Measurements from ENCODE around the gene ZNF19.
A peak's percentile ranks its signal among the peaks of the same experiment; 100 is the strongest.

The ZNF19 gene

GRCh38 chr16:71472051-71472450 is 17.1 kb downstream of the ZNF19 start:
- no peaks in the 10 kb centered on the region for H3K4me1 Mint-ChIP-seq
- H3K27ac Mint-ChIP-seq, result no peak overlapping the region
- ATAC-seq, result no peak
- no peak overlapping the region for H3K4me3 Mint-ChIP-seq
- H3K9me3 Mint-ChIP-seq, result no peaks in the 10 kb centered on the region
- no peak for DNase-seq (ENCODE audit: low spot score in 2 of 2)
- H3K36me3 Mint-ChIP-seq, result peaks cover 11% of the 10 kb centered on the region

- Mint-ChIP-seq H3K36me3 (no peaks in the 10 kb centered on the region), H3K4me1 (peaks cover 9% of the 10 kb centered on the region), H3K9me3 (no peaks in the 10 kb centered on the region), H3K27ac (no peak overlapping the region), H3K4me3 (no peak overlapping the region)
- no peak for ATAC-seq
- no peak for DNase-seq (ENCODE audit: low spot score in 2 of 2)
These were observed 21.3 kb downstream of the ZNF19 start for GRCh38 chr16:71467810-71468209.

- Mint-ChIP-seq H3K9me3 (no peaks in the 10 kb centered on the region), H3K27ac (no peak overlapping the region), H3K36me3 (no peaks in the 10 kb centered on the region), H3K4me3 (no peak overlapping the region), H3K4me1 (peaks cover 19% of the 10 kb centered on the region)
- ATAC-seq, result no peak
- no peak for DNase-seq (ENCODE audit: low spot score in 2 of 2)
These were observed 24.9 kb downstream of the ZNF19 start for GRCh38 chr16:71464231-71464630.

GRCh38 chr16:71461686-71462648 is 27.2 kb downstream of the ZNF19 start, which contains the start of gene ZNF23:
TSS of gene ZNF23 (minus strand) at chr16:71462247. CDS start at chr16:71456796, 5,451 bp downstream.
- H3K4me1 Mint-ChIP-seq, result peaks cover 19% of the 10 kb centered on the region
- H3K27ac Mint-ChIP-seq, result peak within 1 kb of the TSS; percentile 97
- DNase-seq (ENCODE audit: low spot score in 2 of 2) (peak; percentile 71 to 88), ATAC-seq (peak; percentile 100)
- no peaks in the 10 kb centered on the region for H3K36me3 Mint-ChIP-seq
- no peaks in the 10 kb centered on the region for H3K9me3 Mint-ChIP-seq
- peak within 1 kb of the TSS; percentile 97 for H3K4me3 Mint-ChIP-seq

GRCh38 chr16:71460941-71461340 is 28.2 kb downstream of the ZNF19 start:
- H3K9me3 Mint-ChIP-seq, result no peaks in the 10 kb centered on the region
- H3K36me3 Mint-ChIP-seq, result peaks cover 6% of the 10 kb centered on the region
- H3K27ac Mint-ChIP-seq, result no peak overlapping the region
- H3K4me3 Mint-ChIP-seq, result peak overlapping the region; percentile 97
- DNase-seq (ENCODE audit: low spot score in 2 of 2) (no peak), ATAC-seq (no peak)
- peaks cover 27% of the 10 kb centered on the region for H3K4me1 Mint-ChIP-seq

- H3K4me1 Mint-ChIP-seq, result peaks cover 27% of the 10 kb centered on the region
- no peak overlapping the region for H3K27ac Mint-ChIP-seq
- H3K9me3 Mint-ChIP-seq, result no peaks in the 10 kb centered on the region
- no peak overlapping the region for H3K4me3 Mint-ChIP-seq
- DNase-seq (ENCODE audit: low spot score in 2 of 2), result no peak
- H3K36me3 Mint-ChIP-seq, result peaks cover 13% of the 10 kb centered on the region
- no peak for ATAC-seq
These were observed 28.9 kb downstream of the ZNF19 start for GRCh38 chr16:71460236-71460635.

GRCh38 chr16:71459510-71459909 is 29.6 kb downstream of the ZNF19 start:
- Mint-ChIP-seq H3K4me1 (peaks cover 27% of the 10 kb centered on the region), H3K27ac (no peak overlapping the region), H3K36me3 (peaks cover 20% of the 10 kb centered on the region), H3K4me3 (no peak overlapping the region), H3K9me3 (no peaks in the 10 kb centered on the region)
- ATAC-seq (no peak), DNase-seq (ENCODE audit: low spot score in 2 of 2) (no peak)

GRCh38 chr16:71456801-71457200 is 32.3 kb downstream of the ZNF19 start:
- Mint-ChIP-seq H3K9me3 (peaks cover 7% of the 10 kb centered on the region), H3K4me3 (no peak overlapping the region), H3K36me3 (peaks cover 43% of the 10 kb centered on the region), H3K27ac (no peak overlapping the region), H3K4me1 (peaks cover 8% of the 10 kb centered on the region)
- ATAC-seq (no peak), DNase-seq (ENCODE audit: low spot score in 2 of 2) (no peak)

GRCh38 chr16:71453036-71453435 is 36.1 kb downstream of the ZNF19 start:
- Mint-ChIP-seq H3K27ac (no peak overlapping the region), H3K4me3 (no peak overlapping the region), H3K4me1 (peaks cover 8% of the 10 kb centered on the region), H3K36me3 (peaks cover 75% of the 10 kb centered on the region), H3K9me3 (peaks cover 26% of the 10 kb centered on the region)
- ATAC-seq (no peak), DNase-seq (ENCODE audit: low spot score in 2 of 2) (no peak)

GRCh38 chr16:71449020-71449419 is 40.1 kb downstream of the ZNF19 start:
- no peak for ATAC-seq
- peaks cover 54% of the 10 kb centered on the region for H3K36me3 Mint-ChIP-seq
- H3K9me3 Mint-ChIP-seq, result peaks cover 35% of the 10 kb centered on the region
- H3K4me3 Mint-ChIP-seq, result no peak overlapping the region
- no peak for DNase-seq (ENCODE audit: low spot score in 2 of 2)
- no peaks in the 10 kb centered on the region for H3K4me1 Mint-ChIP-seq
- no peak overlapping the region for H3K27ac Mint-ChIP-seq

- Mint-ChIP-seq H3K9me3 (peaks cover 38% of the 10 kb centered on the region), H3K27ac (no peak overlapping the region)
These were observed 40.8 kb downstream of the ZNF19 start for GRCh38 chr16:71448274-71448866.

GRCh38 chr16:71443714-71444113 is 45.4 kb downstream of the ZNF19 start:
- H3K9me3 Mint-ChIP-seq, result peaks cover 16% of the 10 kb centered on the region
- no peak overlapping the region for H3K4me3 Mint-ChIP-seq
- no peaks in the 10 kb centered on the region for H3K4me1 Mint-ChIP-seq
- ATAC-seq (no peak), DNase-seq (ENCODE audit: low spot score in 2 of 2) (no peak)
- H3K27ac Mint-ChIP-seq, result no peak overlapping the region
- H3K36me3 Mint-ChIP-seq, result peaks cover under 1% of the 10 kb centered on the region

More at GRCh38 chr16:71448274-71448866, 40.8 kb downstream of the ZNF19 start:
- Mint-ChIP-seq H3K4me1 (no peaks in the 10 kb centered on the region), H3K36me3 (peaks cover 47% of the 10 kb centered on the region), H3K4me3 (no peak overlapping the region)
- DNase-seq (ENCODE audit: low spot score in 2 of 2), result no peak
- ATAC-seq, result no peak

- ATAC-seq (no peak), DNase-seq (ENCODE audit: low spot score in 2 of 2) (no peak)
- Mint-ChIP-seq H3K36me3 (no peaks in the 10 kb centered on the region), H3K9me3 (peaks cover 8% of the 10 kb centered on the region), H3K4me1 (no peaks in the 10 kb centered on the region), H3K27ac (no peak within 1 kb of the TSS), H3K4me3 (no peak within 1 kb of the TSS)
These were observed 47.1 kb downstream of the ZNF19 start, which contains the start of gene TLE7 for GRCh38 chr16:71442051-71442440. TSS of gene TLE7 (minus strand) at chr16:71442054. CDS start at chr16:71433324, 8,730 bp downstream.

- no peak overlapping the region for H3K4me3 Mint-ChIP-seq
- ATAC-seq (peak; percentile 46), DNase-seq (ENCODE audit: low spot score in 2 of 2) (peak in 1 of 2 donors; percentile 19)
- H3K27ac Mint-ChIP-seq, result no peak overlapping the region
- no peaks in the 10 kb centered on the region for H3K36me3 Mint-ChIP-seq
- H3K4me1 Mint-ChIP-seq, result no peaks in the 10 kb centered on the region
- peaks cover 8% of the 10 kb centered on the region for H3K9me3 Mint-ChIP-seq
These were observed 47.6 kb downstream of the ZNF19 start for GRCh38 chr16:71441348-71442050.

- no peak overlapping the region for H3K27ac Mint-ChIP-seq
- H3K36me3 Mint-ChIP-seq, result no peaks in the 10 kb centered on the region
- no peak overlapping the region for H3K4me3 Mint-ChIP-seq
- ATAC-seq, result no peak
- peaks cover 6% of the 10 kb centered on the region for H3K9me3 Mint-ChIP-seq
- no peak for DNase-seq (ENCODE audit: low spot score in 2 of 2)
- no peaks in the 10 kb centered on the region for H3K4me1 Mint-ChIP-seq
These were observed 48.3 kb downstream of the ZNF19 start for GRCh38 chr16:71440669-71441347.

Measured in stimulated activated effector memory CD8-positive, alpha-beta T cell treated with anti-CD3 and anti-CD28 coated beads, Interleukin-12 subunit alpha, Interleukin-12 subunit beta, amount 100 ng/mL, for 72 hours (primary cell).